Activated naive CD8-positive, alpha-beta T cell treated with anti-CD3 and anti-CD28 coated beads, Interleukin-2, amount 10 ng/mL, durations not matched to agents 7 days and 5 days (primary cell): ENCODE measurements around the gene CCR8. TPM values are rescaled to one million over a fixed set of nuclear protein-coding genes. Genes with fewer than 3 reads are reported as not detected.

Experiments
- ATAC-seq: fragments of 150-1000 bp; cut with Tn5 transposase; one replicate; pipeline ENCODE4 v1.10.0; 2021; ENCODE audit warnings: low read depth, moderate library complexity
- POLR2A ChIA-PET: fragments of 350-600 bp; sonication (Branson Sonifier 250); formaldehyde crosslinking; loops from one replicate; lab custom pipeline; 2021; ENCODE audit warnings: antibody characterized with exemption; lab: Charles Lee
- DNase-seq: peaks from one replicate; pipeline ENCODE4 v3.0.0; 2021
- H3K27ac Mint-ChIP-seq: one replicate; pipeline ENCODE4 v1.8.0; 2022; ENCODE audit warnings: mild to moderate bottlenecking, mixed read lengths
- H3K27me3 Mint-ChIP-seq: one replicate; pipeline ENCODE4 v1.8.0; 2022; ENCODE audit warnings: mild to moderate bottlenecking, moderate library complexity, mixed read lengths
- H3K36me3 Mint-ChIP-seq: one replicate; pipeline ENCODE4 v1.8.0; 2021; ENCODE audit warnings: mild to moderate bottlenecking, mixed read lengths
- H3K4me1 Mint-ChIP-seq: one replicate; pipeline ENCODE4 v1.8.0; 2021; ENCODE audit warnings: mixed read lengths
- H3K4me3 Mint-ChIP-seq: one replicate; pipeline ENCODE4 v1.8.0; 2022; ENCODE audit warnings: mild to moderate bottlenecking, moderate library complexity, mixed read lengths
- H3K9me3 Mint-ChIP-seq: one replicate; pipeline ENCODE4 v1.8.0; 2021; ENCODE audit warnings: mixed read lengths
- total RNA-seq, 2 experiments: library from RNA; stranded (reverse); gene quantifications; one replicate each; pipeline ENCODE4 v1.2.3, GENCODE V29; 2021

CCR8 gene
- total RNA-seq = 1 to 10 TPM; 1.1 to 1.2 TPM

GRCh38 chr3:39329493-39329892, at the start of gene CCR8:
CCR8 (plus strand) TSS chr3:39329709; CDS start chr3:39332332, 2,623 bp downstream.
- peaks cover 30% of the 10 kb centered on the region for H3K4me1 Mint-ChIP-seq
- peaks cover 2% of the 10 kb centered on the region for H3K27me3 Mint-ChIP-seq
- H3K4me3 Mint-ChIP-seq = no peak within 1 kb of the TSS
- DNase-seq = no peak
- peaks cover 1% of the 10 kb centered on the region for H3K9me3 Mint-ChIP-seq
- no peak within 1 kb of the TSS for H3K27ac Mint-ChIP-seq
- POLR2A ChIA-PET = interaction anchor here (0.7 kb wide), 1 partner anchor 16 kb away, joined by 3 read pairs; no protein-coding TSS in a partner anchor
- peak; percentile 53 for ATAC-seq
- H3K36me3 Mint-ChIP-seq = peaks cover 6% of the 10 kb centered on the region

GRCh38 chr3:39279745-39280517, 49.6 kb upstream of the CCR8 start, which contains the start of gene CX3CR1:
CX3CR1 (minus strand) TSS chr3:39280036; CDS start chr3:39266509, 13,527 bp downstream.
- H3K9me3 Mint-ChIP-seq = no peaks in the 10 kb centered on the region
- no peak within 1 kb of the TSS for H3K27ac Mint-ChIP-seq
- H3K27me3 Mint-ChIP-seq = peaks cover 17% of the 10 kb centered on the region
- DNase-seq (no peak), ATAC-seq (peak; percentile 23)
- no peaks in the 10 kb centered on the region for H3K36me3 Mint-ChIP-seq
- H3K4me1 Mint-ChIP-seq = peaks cover 27% of the 10 kb centered on the region
- POLR2A ChIA-PET = no interaction called here
- H3K4me3 Mint-ChIP-seq = no peak within 1 kb of the TSS

GRCh38 chr3:39280571-39280970, 48.9 kb upstream of the CCR8 start:
- ATAC-seq (no peak), DNase-seq (no peak)
- Mint-ChIP-seq H3K4me1 (peaks cover 27% of the 10 kb centered on the region), H3K36me3 (no peaks in the 10 kb centered on the region), H3K4me3 (no peak overlapping the region), H3K27me3 (peaks cover 11% of the 10 kb centered on the region), H3K27ac (no peak overlapping the region), H3K9me3 (no peaks in the 10 kb centered on the region)
- POLR2A ChIA-PET = no interaction called here

GRCh38 chr3:39281533-39281932, 48.0 kb upstream of the CCR8 start:
- Mint-ChIP-seq H3K4me3 (no peak overlapping the region), H3K27ac (no peak overlapping the region), H3K9me3 (no peaks in the 10 kb centered on the region), H3K27me3 (peaks cover 4% of the 10 kb centered on the region), H3K4me1 (peaks cover 23% of the 10 kb centered on the region), H3K36me3 (no peaks in the 10 kb centered on the region)
- POLR2A ChIA-PET = no interaction called here
- DNase-seq (no peak), ATAC-seq (no peak)

GRCh38 chr3:39282057-39282456, 47.5 kb upstream of the CCR8 start:
- Mint-ChIP-seq H3K9me3 (no peaks in the 10 kb centered on the region), H3K27me3 (peaks cover 4% of the 10 kb centered on the region), H3K27ac (no peak overlapping the region), H3K4me3 (no peak overlapping the region), H3K36me3 (no peaks in the 10 kb centered on the region), H3K4me1 (peaks cover 18% of the 10 kb centered on the region)
- POLR2A ChIA-PET = no interaction called here
- DNase-seq (no peak), ATAC-seq (no peak)

- H3K36me3 Mint-ChIP-seq = no peaks in the 10 kb centered on the region
- no peaks in the 10 kb centered on the region for H3K9me3 Mint-ChIP-seq
- H3K27ac Mint-ChIP-seq = no peak overlapping the region
- H3K4me3 Mint-ChIP-seq = no peak overlapping the region
- H3K4me1 Mint-ChIP-seq = peaks cover 24% of the 10 kb centered on the region
- ATAC-seq (no peak), DNase-seq (no peak)
- POLR2A ChIA-PET = no interaction called here
- H3K27me3 Mint-ChIP-seq = peaks cover 4% of the 10 kb centered on the region
These were observed 45.0 kb upstream of the CCR8 start for GRCh38 chr3:39284457-39284881.

GRCh38 chr3:39285332-39285731, 44.2 kb upstream of the CCR8 start:
- no peaks in the 10 kb centered on the region for H3K9me3 Mint-ChIP-seq
- no peak overlapping the region for H3K4me3 Mint-ChIP-seq
- POLR2A ChIA-PET = no interaction called here
- ATAC-seq = no peak
- H3K4me1 Mint-ChIP-seq = peaks cover 27% of the 10 kb centered on the region
- H3K36me3 Mint-ChIP-seq = no peaks in the 10 kb centered on the region
- peaks cover 4% of the 10 kb centered on the region for H3K27me3 Mint-ChIP-seq
- DNase-seq = no peak
- H3K27ac Mint-ChIP-seq = no peak overlapping the region

GRCh38 chr3:39286771-39287170, 42.7 kb upstream of the CCR8 start:
- Mint-ChIP-seq H3K27me3 (peaks cover 4% of the 10 kb centered on the region), H3K27ac (no peak overlapping the region), H3K4me3 (no peak overlapping the region), H3K4me1 (peaks cover 27% of the 10 kb centered on the region), H3K36me3 (no peaks in the 10 kb centered on the region), H3K9me3 (no peaks in the 10 kb centered on the region)
- POLR2A ChIA-PET = no interaction called here
- DNase-seq (no peak), ATAC-seq (no peak)

GRCh38 chr3:39287216-39288164, 42.0 kb upstream of the CCR8 start:
- no peak overlapping the region for H3K27ac Mint-ChIP-seq

GRCh38 chr3:39288300-39288808, 41.2 kb upstream of the CCR8 start:
- POLR2A ChIA-PET = interaction anchor here (0.9 to 1.2 kb wide), 6 partner anchors 98 to 180 kb away, joined by 3 to 9 read pairs (median 4); partner anchors contain the start of gene RPSA
- Mint-ChIP-seq H3K4me3 (no peak overlapping the region), H3K4me1 (peaks cover 30% of the 10 kb centered on the region), H3K9me3 (no peaks in the 10 kb centered on the region), H3K27me3 (no peaks in the 10 kb centered on the region), H3K36me3 (no peaks in the 10 kb centered on the region), H3K27ac (no peak overlapping the region)
- DNase-seq = peak; percentile 76
- ATAC-seq = peak; percentile 96

More at GRCh38 chr3:39287216-39288164, 42.0 kb upstream of the CCR8 start:
- H3K4me3 Mint-ChIP-seq = no peak overlapping the region
- H3K36me3 Mint-ChIP-seq = no peaks in the 10 kb centered on the region
- peaks cover 30% of the 10 kb centered on the region for H3K4me1 Mint-ChIP-seq
- ATAC-seq (no peak), DNase-seq (no peak)
- POLR2A ChIA-PET = interaction anchor here (0.9 to 1.2 kb wide), 5 partner anchors 98 to 179 kb away, joined by 3 to 9 read pairs (median 5); partner anchors contain the start of gene RPSA
- H3K9me3 Mint-ChIP-seq = no peaks in the 10 kb centered on the region
- no peaks in the 10 kb centered on the region for H3K27me3 Mint-ChIP-seq

GRCh38 chr3:39289107-39289506, 40.4 kb upstream of the CCR8 start:
- Mint-ChIP-seq H3K27me3 (no peaks in the 10 kb centered on the region), H3K4me1 (peaks cover 30% of the 10 kb centered on the region), H3K9me3 (no peaks in the 10 kb centered on the region), H3K36me3 (no peaks in the 10 kb centered on the region), H3K4me3 (no peak overlapping the region), H3K27ac (no peak overlapping the region)
- POLR2A ChIA-PET = interaction anchor here (0.9 to 1.2 kb wide), 3 partner anchors 98 to 181 kb away, joined by 3 to 4 read pairs (median 3); no protein-coding TSS in a partner anchor
- DNase-seq (no peak), ATAC-seq (no peak)

- peak overlapping the region; percentile 4 for H3K27ac Mint-ChIP-seq
- peaks cover 32% of the 10 kb centered on the region for H3K4me1 Mint-ChIP-seq
- no peaks in the 10 kb centered on the region for H3K9me3 Mint-ChIP-seq
- DNase-seq (no peak), ATAC-seq (no peak)
- H3K27me3 Mint-ChIP-seq = no peaks in the 10 kb centered on the region
- H3K4me3 Mint-ChIP-seq = no peak overlapping the region
- no peaks in the 10 kb centered on the region for H3K36me3 Mint-ChIP-seq
- POLR2A ChIA-PET = no interaction called here
These were observed 39.3 kb upstream of the CCR8 start for GRCh38 chr3:39290255-39290654.

GRCh38 chr3:39291903-39292329, 37.6 kb upstream of the CCR8 start:
- Mint-ChIP-seq H3K4me3 (no peak overlapping the region), H3K9me3 (peaks cover 2% of the 10 kb centered on the region), H3K4me1 (peaks cover 41% of the 10 kb centered on the region), H3K27me3 (no peaks in the 10 kb centered on the region), H3K27ac (peak overlapping the region; percentile 56), H3K36me3 (peaks cover 1% of the 10 kb centered on the region)
- DNase-seq = peak; percentile 77
- peak; percentile 38 for ATAC-seq
- POLR2A ChIA-PET = interaction anchor here (0.7 to 1.3 kb wide), 2 partner anchors 41 to 115 kb away, joined by 3 to 7 read pairs; partner anchors contain the start of gene RPSA
